ENCODE data around the gene ATPAF2. TPM values are rescaled to one million over a fixed set of nuclear protein-coding genes. Genes with fewer than 3 reads are reported as not detected.

The ATPAF2 gene
- total and polyA plus RNA-seq, 2 donors (not counting 3 experiments of a cell fraction or from before 2014, with no cell fraction given): 23.2 to 35.7 TPM

DNA sequence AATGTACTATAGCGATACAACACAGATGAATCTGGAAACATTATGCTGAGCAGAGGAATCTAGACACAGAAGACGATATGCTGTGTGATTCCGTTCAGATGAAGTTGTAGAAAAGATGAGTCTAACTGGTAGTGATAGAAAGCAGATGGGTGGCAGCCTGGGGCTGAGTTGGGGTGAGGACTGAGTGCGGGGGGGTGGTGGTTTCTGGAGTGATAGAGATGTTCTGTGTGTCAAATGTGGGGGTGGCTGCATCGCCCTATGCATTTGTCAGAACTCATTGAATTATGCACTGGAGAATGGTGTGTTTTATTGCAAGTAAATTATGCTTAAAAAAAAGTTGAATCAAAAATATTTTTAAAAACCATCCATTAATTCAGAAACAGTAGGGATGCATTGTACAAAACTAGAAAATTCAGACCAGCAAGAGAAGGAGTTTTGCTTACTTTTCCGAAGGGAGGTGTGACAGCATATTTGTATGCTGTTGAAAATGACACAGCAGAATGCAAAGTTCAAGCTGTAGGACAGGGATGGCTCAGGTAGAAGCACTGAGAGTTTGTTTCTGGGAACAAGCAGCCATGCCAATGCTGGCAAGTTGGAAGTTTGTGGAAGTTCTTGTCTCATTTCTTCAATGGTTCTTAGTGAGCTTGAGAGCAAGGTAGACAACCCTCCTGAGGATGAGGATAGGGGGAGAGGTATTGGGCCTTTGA, 35.8 kb upstream of the ATPAF2 start:
- FAIRE-seq (no peak), DNase-seq (ENCODE audit: low read depth, low spot score) (no peak)
- H4K20me1 ChIP-seq (replicated peaks; ENCODE audit: control insufficient read depth, extremely low read depth, insufficient read depth, low read length): no peaks in the 10 kb centered on the region
- no peaks in the 10 kb centered on the region for H3K79me2 ChIP-seq (ENCODE audit: control insufficient read depth, insufficient read depth, low read length)
- H3K27me3 ChIP-seq (ENCODE audit: control insufficient read depth in 2 of 2, insufficient read depth in 2 of 2, low read length in 2 of 2): peaks cover 5 to 15% of the 10 kb centered on the region in 2 experiments
- intact Hi-C loops (cut with micrococcal nuclease) (no loop called here), dilution Hi-C loops (cut with MboI; ENCODE audit: extremely low pct_ligation_motif_present, low sequenced_read_pairs) (no loop called here)
- H3K9me1 ChIP-seq (replicated peaks; ENCODE audit: control insufficient read depth, extremely low read depth, insufficient read depth, low read length): no peaks in the 10 kb centered on the region
- H3K36me3 ChIP-seq (ENCODE audit: control insufficient read depth in 2 of 2, extremely low read depth in 1 of 2, insufficient read depth in 2 of 2, low read length in 2 of 2): no peaks in the 10 kb centered on the region
- no peak overlapping the region for H3K4me2 ChIP-seq (ENCODE audit: insufficient read depth, low read length)
- POLR2A ChIA-PET: no interaction called here
- no peak overlapping the region for H3K9ac ChIP-seq (replicated peaks; ENCODE audit: extremely low read depth, insufficient read depth, low read length)
- BruUV-seq (replicated peaks): no TSS peak
- H3K27ac ChIP-seq (ENCODE audit: insufficient read depth, low read depth, low read length): no peak overlapping the region
- no peaks in the 10 kb centered on the region for H3K4me1 ChIP-seq (ENCODE audit: control insufficient read depth, extremely low read depth, insufficient read depth, low read length)
- CTCF ChIA-PET: no interaction called here
- no peak overlapping the region for H3K4me3 ChIP-seq (replicated peaks in 1 of 3; ENCODE audit: insufficient read depth in 1 of 3, low read depth in 1 of 3, low read length in 3 of 3)
- no peaks in the 10 kb centered on the region for H3K9me3 ChIP-seq (replicated peaks; ENCODE audit: control insufficient read depth, insufficient read depth, low read length)
- TF ChIP-seq, protein P1, sequence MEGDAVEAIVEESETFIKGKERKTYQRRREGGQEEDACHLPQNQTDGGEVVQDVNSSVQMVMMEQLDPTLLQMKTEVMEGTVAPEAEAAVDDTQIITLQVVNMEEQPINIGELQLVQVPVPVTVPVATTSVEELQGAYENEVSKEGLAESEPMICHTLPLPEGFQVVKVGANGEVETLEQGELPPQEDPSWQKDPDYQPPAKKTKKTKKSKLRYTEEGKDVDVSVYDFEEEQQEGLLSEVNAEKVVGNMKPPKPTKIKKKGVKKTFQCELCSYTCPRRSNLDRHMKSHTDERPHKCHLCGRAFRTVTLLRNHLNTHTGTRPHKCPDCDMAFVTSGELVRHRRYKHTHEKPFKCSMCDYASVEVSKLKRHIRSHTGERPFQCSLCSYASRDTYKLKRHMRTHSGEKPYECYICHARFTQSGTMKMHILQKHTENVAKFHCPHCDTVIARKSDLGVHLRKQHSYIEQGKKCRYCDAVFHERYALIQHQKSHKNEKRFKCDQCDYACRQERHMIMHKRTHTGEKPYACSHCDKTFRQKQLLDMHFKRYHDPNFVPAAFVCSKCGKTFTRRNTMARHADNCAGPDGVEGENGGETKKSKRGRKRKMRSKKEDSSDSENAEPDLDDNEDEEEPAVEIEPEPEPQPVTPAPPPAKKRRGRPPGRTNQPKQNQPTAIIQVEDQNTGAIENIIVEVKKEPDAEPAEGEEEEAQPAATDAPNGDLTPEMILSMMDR (IDR thresholded peaks at IDR 0.05; ENCODE audit: extremely low read depth in 1 of 2, insufficient read depth in 1 of 2, low read depth in 1 of 2, low read length in 2 of 2): no peak
- TF ChIP-seq FOS (IDR thresholded peaks at IDR 0.05; ENCODE audit: borderline replicate concordance, insufficient read depth, low read length): no peak
- no peak overlapping the region for H2AFZ ChIP-seq (ENCODE audit: low read depth, low read length)

DNA sequence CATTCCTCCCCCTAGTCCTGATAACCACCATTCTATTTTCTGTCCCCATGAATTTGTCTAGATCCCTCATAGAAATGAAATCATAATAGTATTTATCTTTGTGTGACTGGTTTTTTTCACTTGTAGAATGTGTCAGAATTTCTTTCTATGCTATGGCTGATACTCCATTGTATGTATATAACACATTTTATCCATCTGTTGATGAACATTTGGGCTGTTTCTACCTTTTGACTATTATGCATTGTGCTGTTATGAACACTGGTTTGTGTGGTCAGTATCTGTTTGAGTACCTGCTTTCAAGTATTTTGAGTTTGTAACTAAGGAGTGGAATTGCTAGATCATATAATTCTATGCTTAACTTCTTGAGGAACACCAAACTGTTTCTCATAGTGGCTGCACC, 32.8 kb upstream of the ATPAF2 start:
- BruUV-seq (replicated peaks): no TSS peak
- DNase-seq (ENCODE audit: low read depth, low spot score) (no peak), FAIRE-seq (no peak)
- Histone ChIP-seq H3K4me3 (replicated peaks in 1 of 3; ENCODE audit: insufficient read depth in 1 of 3, low read depth in 1 of 3, low read length in 3 of 3) (no peak overlapping the region), H3K9ac (replicated peaks; ENCODE audit: extremely low read depth, insufficient read depth, low read length) (no peak overlapping the region), H3K36me3 (ENCODE audit: control insufficient read depth in 2 of 2, extremely low read depth in 1 of 2, insufficient read depth in 2 of 2, low read length in 2 of 2) (no peaks in the 10 kb centered on the region), H4K20me1 (replicated peaks; ENCODE audit: control insufficient read depth, extremely low read depth, insufficient read depth, low read length) (no peaks in the 10 kb centered on the region), H3K79me2 (ENCODE audit: control insufficient read depth, insufficient read depth, low read length) (no peaks in the 10 kb centered on the region), H3K9me1 (replicated peaks; ENCODE audit: control insufficient read depth, extremely low read depth, insufficient read depth, low read length) (no peaks in the 10 kb centered on the region), H3K4me2 (ENCODE audit: insufficient read depth, low read length) (no peak overlapping the region), H3K9me3 (replicated peaks; ENCODE audit: control insufficient read depth, insufficient read depth, low read length) (no peaks in the 10 kb centered on the region), H2AFZ (ENCODE audit: low read depth, low read length) (no peak overlapping the region), H3K4me1 (ENCODE audit: control insufficient read depth, extremely low read depth, insufficient read depth, low read length) (no peaks in the 10 kb centered on the region), H3K27me3 (ENCODE audit: control insufficient read depth in 2 of 2, insufficient read depth in 2 of 2, low read length in 2 of 2) (peaks cover 4 to 8% of the 10 kb centered on the region in 2 experiments), H3K27ac (ENCODE audit: insufficient read depth, low read depth, low read length) (no peak overlapping the region)
- intact Hi-C loops (cut with micrococcal nuclease): no loop called here
- ChIA-PET POLR2A (no interaction called here), CTCF (interaction anchor here (1.1 kb wide), 1 partner anchor 38 kb away, joined by 3 read pairs; no protein-coding TSS in a partner anchor)
- TF ChIP-seq, protein P2, sequence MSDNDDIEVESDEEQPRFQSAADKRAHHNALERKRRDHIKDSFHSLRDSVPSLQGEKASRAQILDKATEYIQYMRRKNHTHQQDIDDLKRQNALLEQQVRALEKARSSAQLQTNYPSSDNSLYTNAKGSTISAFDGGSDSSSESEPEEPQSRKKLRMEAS (IDR thresholded peaks at IDR 0.05; ENCODE audit: insufficient read depth, insufficient read length): no peak
- TF ChIP-seq POLR2AphosphoS5 (IDR thresholded peaks at IDR 0.05; ENCODE audit: insufficient read depth, low read depth, low read length) (no peak), GATA2 (IDR thresholded peaks at IDR 0.05; ENCODE audit: insufficient read depth, insufficient read length, low read depth, low read length) (no peak), FOS (IDR thresholded peaks at IDR 0.05; ENCODE audit: borderline replicate concordance, insufficient read depth, low read length) (no peak), POLR2A (IDR thresholded peaks at IDR 0.05; ENCODE audit: low read depth, low read length) (no peak), MYC (IDR thresholded peaks at IDR 0.05; ENCODE audit: low read depth, low read length) (no peak), EZH2 (IDR thresholded peaks at IDR 0.05; ENCODE audit: borderline replicate concordance, low read depth, low read length, severe bottlenecking) (no peak), JUN (IDR thresholded peaks at IDR 0.05; ENCODE audit: borderline replicate concordance, insufficient read depth, insufficient read length, low read depth) (no peak)
- TF ChIP-seq, protein P1 (IDR thresholded peaks at IDR 0.05; ENCODE audit: extremely low read depth in 1 of 2, insufficient read depth in 1 of 2, low read depth in 1 of 2, low read length in 2 of 2): no peak
- dilution Hi-C loops (cut with MboI; ENCODE audit: extremely low pct_ligation_motif_present, low sequenced_read_pairs): no loop called here

All from endothelial cell of umbilical vein (primary cell).